GM19025 (cell line): ENCODE data around the gene SRP14.
"Not testable (repeated sequence)": the region's sequence is repeated elsewhere in the genome, so short reads cannot be mapped to it uniquely, and the experiment has no call there.

Experiments used
- ATAC-seq: cut with Tn5 transposase; IDR thresholded peaks from one replicate; pipeline ENCODE4 v1.9.1; 2021; ENCODE audit warnings: mild to moderate bottlenecking, low read depth, moderate library complexity; ENCODE audit not compliant: unreplicated experiment

The SRP14 gene

DNA sequence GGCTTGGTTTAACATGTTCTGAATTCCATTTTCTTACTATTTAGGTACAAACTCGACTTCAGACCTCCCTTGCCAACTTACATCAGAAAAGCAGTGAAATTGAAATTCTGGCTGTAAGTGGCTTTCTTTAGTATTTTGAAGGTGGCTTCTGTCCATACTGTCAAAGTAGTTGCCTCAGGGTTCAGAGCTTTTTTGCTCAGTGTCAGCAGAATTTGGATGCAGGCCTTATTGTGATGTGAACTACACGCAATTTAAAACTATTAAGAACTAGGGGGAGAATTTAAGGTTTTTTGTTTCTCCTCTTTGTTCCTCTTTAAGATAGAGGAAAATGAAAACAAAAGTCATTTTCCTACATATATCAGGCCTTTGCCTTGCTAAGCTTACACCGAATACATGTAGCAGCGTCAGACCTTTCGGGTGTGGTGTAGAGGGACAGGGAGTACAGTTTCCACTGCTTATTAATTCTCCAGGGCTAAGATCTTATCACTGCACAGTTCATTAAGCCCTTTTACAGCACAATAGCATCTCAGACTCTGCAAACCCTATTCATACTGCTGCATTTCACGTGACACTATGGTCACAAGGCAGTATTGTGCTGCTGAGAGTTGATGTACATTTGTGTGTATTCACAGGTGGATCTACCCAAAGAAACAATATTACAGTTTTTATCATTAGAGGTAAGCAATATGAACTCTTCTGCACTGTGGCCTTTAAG, 6.7 kb downstream of the SRP14 start:
- ATAC-seq: no peak

- no peak for ATAC-seq
These were observed 7.7 kb downstream of the SRP14 start for GRCh38 chr15:40031300-40031699.

DNA sequence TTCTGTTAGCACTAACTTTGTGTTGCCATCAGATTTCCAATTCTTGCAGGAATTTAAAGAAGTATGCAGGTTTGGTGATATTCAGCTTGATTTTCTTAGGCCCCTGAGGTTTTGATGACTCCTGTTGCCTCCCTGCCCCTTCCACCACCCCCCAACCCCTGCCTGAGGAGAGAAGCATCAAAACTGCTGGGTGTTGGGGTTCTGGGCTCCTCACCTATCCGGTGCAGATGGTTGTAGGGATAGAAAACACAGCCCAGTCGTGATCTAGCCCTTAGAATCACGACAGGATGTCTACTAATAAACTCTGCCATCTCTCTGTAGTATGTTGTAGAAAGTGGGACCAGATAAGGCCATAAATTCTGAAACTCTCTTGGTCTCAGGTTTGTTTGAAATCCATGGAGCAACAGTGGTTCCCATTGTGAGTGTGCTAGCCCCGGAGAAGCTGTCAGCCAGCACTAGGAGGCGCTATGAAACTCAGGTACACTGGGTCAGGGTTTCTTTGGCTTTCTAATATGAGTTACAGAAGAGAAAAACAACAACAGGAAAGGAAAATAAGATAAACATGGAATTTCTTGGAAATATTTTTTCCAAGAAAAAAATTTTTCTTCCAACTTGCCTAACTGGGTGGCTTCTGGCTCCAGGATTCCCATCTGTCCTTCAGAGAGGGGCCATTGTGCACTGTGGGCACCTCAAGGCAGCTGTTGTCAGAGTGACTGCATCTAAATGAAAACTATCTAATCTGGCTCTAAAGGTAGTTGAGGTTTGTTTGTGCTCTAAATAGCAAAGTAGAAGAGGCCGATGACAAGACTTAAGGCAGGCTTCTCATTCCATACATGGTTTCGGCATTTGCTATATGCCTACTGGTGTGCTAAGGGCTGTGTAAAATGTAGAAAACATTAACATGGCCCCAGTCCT, 8.7 kb downstream of the SRP14 start:
- ATAC-seq: no peak

DNA sequence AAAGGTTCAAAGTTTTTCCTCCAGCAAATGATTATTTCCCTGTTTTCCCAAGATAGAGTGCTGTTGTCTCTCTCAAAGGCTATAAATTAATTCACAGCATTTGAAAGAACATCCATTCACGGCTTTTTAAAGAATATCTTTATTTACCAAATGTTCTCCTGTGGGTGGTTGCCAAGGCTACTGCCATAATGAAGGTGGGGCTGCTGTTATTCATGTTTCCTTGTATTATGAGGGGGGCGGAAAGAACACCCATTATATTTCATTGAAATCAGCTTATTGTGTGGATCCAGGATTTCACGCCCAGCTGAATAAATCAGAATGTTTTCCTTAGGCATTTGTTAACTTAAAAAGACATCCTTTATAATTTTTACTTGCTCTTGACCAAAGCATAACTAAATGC, 10.1 kb downstream of the SRP14 start:
- ATAC-seq: no peak

GRCh38 chr15:40028193-40028592, 10.8 kb downstream of the SRP14 start:
- ATAC-seq: no peak

DNA sequence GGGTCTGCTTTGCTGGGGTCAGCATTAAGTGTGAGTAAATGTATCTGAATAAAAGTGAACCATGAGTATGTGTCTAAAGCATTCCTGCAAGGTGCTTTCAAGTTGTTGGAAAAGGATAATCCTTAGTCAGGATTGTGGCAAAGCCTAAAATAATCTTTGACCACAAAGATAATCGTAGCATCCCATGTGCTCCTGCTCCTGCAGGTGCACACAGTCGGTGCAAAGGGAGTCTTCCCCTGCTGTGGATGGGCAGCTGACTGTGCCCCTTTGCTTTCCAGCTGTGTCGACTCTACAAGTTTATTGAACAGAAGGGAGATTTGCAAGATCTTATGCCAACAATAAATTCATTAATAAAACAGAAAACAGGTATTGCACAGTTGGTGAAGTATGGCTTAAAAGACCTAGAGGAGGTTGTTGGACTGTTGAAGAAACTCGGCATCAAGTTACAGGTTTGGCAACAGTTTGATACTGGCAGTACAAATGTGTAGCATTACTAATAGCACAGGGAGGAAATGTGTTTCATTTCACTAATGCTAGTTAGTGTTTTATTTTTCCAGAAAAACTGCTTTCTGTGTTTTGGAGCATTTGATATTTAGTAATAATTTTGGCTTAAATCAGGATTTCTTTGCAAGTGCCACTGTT, 22.6 kb downstream of the SRP14 start:
- no peak for ATAC-seq

GRCh38 chr15:40014390-40014789, 24.6 kb downstream of the SRP14 start:
- no peak for ATAC-seq

GRCh38 chr15:40013372-40013771, 25.6 kb downstream of the SRP14 start:
- not testable (repeated sequence) for ATAC-seq

DNA sequence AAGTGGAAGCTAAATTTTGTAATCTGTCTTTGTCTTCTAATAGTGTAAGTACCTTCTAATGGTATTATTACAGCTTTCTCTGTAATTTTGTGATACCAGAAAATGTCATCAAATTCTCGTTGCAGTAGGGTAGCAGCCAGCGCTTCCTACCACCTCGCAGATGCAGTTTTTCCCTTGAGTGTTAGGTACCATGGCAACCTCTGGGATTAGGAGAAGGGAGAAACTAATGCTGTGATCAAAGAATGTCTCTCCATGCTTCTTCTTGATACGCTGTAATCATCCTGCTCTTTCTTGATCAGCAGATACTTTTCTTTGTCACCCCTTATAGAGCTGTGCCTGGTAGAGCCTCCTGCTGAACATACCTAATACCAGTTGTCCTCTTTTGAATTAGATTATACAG, 27.7 kb downstream of the SRP14 start:
- no peak for ATAC-seq

DNA sequence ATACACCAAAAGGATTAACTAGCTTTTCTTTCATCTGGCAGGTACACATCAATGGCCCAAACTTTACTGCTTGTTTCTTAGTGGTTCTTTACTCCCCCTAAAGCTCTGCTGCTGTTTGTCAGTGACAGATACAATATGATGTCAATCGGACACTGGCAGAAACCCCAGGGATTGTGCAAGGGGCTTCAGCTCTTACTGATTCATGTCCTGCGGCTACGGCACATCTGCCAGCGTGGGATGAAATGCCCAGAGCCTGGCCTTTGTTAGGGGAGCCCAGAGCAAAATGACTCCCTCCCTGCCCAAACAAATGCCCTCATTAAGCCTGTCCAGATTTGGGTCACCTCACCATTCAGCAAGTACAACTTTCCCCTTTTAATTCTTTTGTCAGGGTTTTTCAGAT, 28.3 kb downstream of the SRP14 start:
- ATAC-seq: no peak

DNA sequence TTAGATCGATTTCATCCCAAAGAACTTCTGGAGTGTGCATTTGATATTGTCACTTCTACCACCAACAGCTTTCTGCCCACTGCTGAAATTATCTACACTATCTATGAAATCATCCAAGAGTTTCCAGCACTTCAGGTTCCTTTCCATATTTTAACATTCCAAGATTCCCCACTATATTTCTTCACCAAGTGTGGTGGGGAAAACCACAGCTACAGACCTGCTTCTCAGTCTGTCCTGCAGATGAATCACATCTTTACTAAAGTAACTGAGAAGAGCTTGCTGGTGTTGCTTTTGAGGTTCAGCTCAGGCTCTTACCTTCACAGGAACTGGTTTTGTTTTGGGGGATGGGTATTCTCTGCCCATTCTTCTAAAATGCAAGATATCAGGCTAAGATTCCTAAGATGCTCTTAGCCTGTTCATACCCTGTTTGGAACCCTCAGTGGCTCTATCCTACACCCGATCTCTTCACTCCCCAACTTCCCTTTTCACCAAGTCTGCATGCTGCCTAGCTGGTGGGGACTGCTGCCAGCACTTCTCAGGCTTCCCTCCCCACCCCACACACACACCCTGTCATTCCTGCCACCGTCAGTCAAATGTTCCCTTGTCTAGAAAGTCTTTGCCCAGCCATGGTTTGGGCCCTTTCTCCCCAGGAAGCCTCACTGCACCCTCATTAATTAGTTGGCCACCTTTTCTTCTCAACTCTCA, 30.8 kb downstream of the SRP14 start:
- ATAC-seq: no peak

- ATAC-seq: no peak
These were observed 32.3 kb downstream of the SRP14 start for GRCh38 chr15:40006646-40007045.

DNA sequence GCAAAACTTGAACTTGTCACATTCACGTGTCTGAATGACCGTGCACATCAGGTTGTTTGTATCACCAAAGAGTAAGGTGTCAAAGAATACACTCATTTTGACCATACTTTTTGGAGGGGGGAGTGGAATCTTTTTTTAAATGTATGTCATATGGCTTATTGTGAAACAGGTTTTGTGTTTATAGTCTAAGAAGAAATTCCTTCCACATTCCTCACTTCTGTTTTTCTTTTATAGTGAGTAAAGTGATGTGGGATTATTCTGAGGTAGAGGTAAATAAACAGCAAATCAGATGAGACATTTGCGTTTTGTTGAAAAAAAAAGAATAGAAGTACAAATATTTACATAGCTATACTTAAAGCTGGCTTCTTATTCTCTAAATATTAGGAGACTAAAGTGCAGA, 33.0 kb downstream of the SRP14 start:
- no peak for ATAC-seq

DNA sequence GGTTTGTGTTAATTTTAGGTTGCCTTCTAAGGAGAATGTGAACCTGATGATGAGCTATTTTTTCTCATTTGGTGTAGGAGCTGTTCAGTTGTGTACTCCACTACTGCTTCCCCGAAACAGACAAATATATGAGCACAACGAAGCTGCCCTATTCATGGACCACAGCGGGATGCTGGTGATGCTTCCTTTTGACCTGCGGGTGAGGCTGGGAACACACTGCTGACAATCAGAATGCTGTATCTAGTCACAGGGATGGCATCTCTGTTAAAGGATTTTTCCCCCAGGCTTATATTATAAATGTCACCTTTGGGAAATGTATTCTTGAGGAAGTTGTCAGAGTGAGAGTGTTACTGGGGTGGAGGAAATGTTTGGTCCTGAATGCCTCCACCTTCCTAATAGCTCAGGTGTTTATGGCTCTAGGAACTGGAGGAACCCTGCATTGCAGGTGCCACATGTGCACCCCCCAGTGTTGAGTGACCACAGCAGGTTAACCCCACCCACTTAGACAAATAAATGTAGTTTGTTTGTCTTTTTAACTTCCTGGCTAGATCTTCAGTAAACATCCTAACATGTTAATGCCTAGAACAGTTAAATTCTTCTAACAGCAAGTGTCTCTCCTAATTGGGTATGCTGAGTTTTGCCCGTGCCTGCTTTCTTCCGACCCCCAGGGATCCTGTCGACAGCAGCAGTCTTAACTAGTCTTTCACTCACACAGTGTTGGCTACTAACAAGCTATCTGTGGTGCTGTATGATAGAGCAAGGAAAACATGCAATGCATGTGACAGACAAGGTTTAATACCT, 35.7 kb downstream of the SRP14 start:
- no peak for ATAC-seq

- ATAC-seq: no peak
These were observed 36.7 kb downstream of the SRP14 start for GRCh38 chr15:40002295-40002694.

- no peak for ATAC-seq
These were observed 39.3 kb downstream of the SRP14 start for GRCh38 chr15:39999538-40000200.

DNA sequence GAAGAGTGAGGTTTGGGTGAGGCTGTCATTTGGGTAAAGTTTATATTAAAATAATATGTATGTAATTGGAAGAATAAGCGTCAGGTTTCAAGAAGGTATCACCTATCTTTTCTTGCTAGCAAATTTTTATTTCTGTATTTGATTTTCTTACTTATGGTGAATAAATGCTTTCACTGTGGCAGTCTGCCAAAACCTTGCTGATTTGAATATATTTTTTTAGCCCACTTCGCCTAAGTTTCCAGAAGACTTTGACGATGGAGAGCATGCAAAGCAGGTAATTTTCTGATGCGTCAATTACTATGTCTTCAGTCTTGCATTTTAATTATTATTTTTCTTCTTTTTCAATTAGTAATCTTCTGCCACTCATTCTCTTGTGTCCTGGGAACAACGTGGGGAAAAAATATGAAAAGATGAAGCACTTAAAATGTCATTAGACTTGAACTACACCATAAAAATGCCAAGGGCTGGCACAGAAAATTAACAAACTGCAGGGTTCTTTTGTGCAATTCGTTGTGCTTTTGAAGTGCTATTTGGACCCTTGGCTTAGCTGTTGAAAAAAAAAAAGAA, 40.4 kb downstream of the SRP14 start:
- no peak for ATAC-seq

GRCh38 chr15:39997639-39998038, 41.3 kb downstream of the SRP14 start:
- no peak for ATAC-seq

- ATAC-seq: no peak
These were observed 42.0 kb downstream of the SRP14 start for GRCh38 chr15:39997031-39997430.
